Measurements from ENCODE around the gene ATP5F1E. TPM values are rescaled to one million over a fixed set of nuclear protein-coding genes. Genes with fewer than 3 reads are reported as not detected.

The ATP5F1E gene
- total RNA-seq, 1 experiment from 2014 or later: 181 TPM

- Mint-ChIP-seq H3K27ac (ENCODE audit: unreplicated experiment) (peak overlapping the region; percentile 2), H3K4me1 (ENCODE audit: low read depth, unreplicated experiment) (peaks cover 8% of the 10 kb centered on the region), H3K4me3 (ENCODE audit: unreplicated experiment) (no peak overlapping the region), H3K27me3 (ENCODE audit: insufficient read depth, unreplicated experiment) (no peaks in the 10 kb centered on the region), H3K9me3 (ENCODE audit: unreplicated experiment) (no peaks in the 10 kb centered on the region), H3K36me3 (ENCODE audit: insufficient read depth, unreplicated experiment) (peaks cover 66% of the 10 kb centered on the region)
- CTCF ChIA-PET: interaction anchor here (0.7 kb wide), 1 partner anchor 30 kb away, joined by 3 read pairs; no protein-coding TSS in a partner anchor
- no TSS peak for BruUV-seq (replicated peaks)
- Histone ChIP-seq H3K36me3 (ENCODE audit: control insufficient read depth, insufficient read depth, low read length) (peaks cover 16% of the 10 kb centered on the region), H3K9me3 (no peaks in the 10 kb centered on the region), H3K4me1 (peaks cover 17% of the 10 kb centered on the region), H3K27me3 (replicated peaks; ENCODE audit: control insufficient read depth, insufficient read depth, low read length) (no peaks in the 10 kb centered on the region), H3K4me3 (ENCODE audit: low read depth, low read length) (no peak overlapping the region)
- TF ChIP-seq CTCF (IDR thresholded peaks at IDR 0.05; ENCODE audit: insufficient read depth in 1 of 2, low read depth in 1 of 2, low read length in 1 of 2, severe bottlenecking in 1 of 2, unreplicated experiment in 1 of 2): no peak
- no peak for DNase-seq
- POLR2A ChIA-PET: interaction anchor here (1.5 kb wide), 1 partner anchor 30 kb away, joined by 4 read pairs; the partner anchor contains the start of gene ATP5F1E
- intact Hi-C loops (cut with micrococcal nuclease; ENCODE audit: unreplicated experiment): no loop called here
These were observed 29.7 kb downstream of the ATP5F1E start for GRCh38 chr20:59002388-59002787.

GRCh38 chr20:59001449-59002171, 30.5 kb downstream of the ATP5F1E start:
- H3K9me3 Mint-ChIP-seq (ENCODE audit: unreplicated experiment): no peaks in the 10 kb centered on the region
- POLR2A ChIA-PET: no interaction called here
- TF ChIP-seq CTCF (IDR thresholded peaks at IDR 0.05; ENCODE audit: insufficient read depth in 1 of 2, low read depth in 1 of 2, low read length in 1 of 2, severe bottlenecking in 1 of 2, unreplicated experiment in 1 of 2): no peak
- Histone ChIP-seq H3K36me3 (ENCODE audit: control insufficient read depth, insufficient read depth, low read length) (peaks cover 17% of the 10 kb centered on the region), H3K9me3 (no peaks in the 10 kb centered on the region), H3K27me3 (replicated peaks; ENCODE audit: control insufficient read depth, insufficient read depth, low read length) (no peaks in the 10 kb centered on the region), H3K4me3 (ENCODE audit: low read depth, low read length) (no peak overlapping the region), H3K4me1 (peaks cover 16% of the 10 kb centered on the region)
- no TSS peak for BruUV-seq (replicated peaks)
- no peak overlapping the region for H3K27ac Mint-ChIP-seq (ENCODE audit: unreplicated experiment)
- CTCF ChIA-PET: no interaction called here
- peaks cover 11% of the 10 kb centered on the region for H3K4me1 Mint-ChIP-seq (ENCODE audit: low read depth, unreplicated experiment)
- peaks cover 74% of the 10 kb centered on the region for H3K36me3 Mint-ChIP-seq (ENCODE audit: insufficient read depth, unreplicated experiment)
- DNase-seq: no peak
- H3K27me3 Mint-ChIP-seq (ENCODE audit: insufficient read depth, unreplicated experiment): no peaks in the 10 kb centered on the region
- intact Hi-C loops (cut with micrococcal nuclease; ENCODE audit: unreplicated experiment): no loop called here
- H3K4me3 Mint-ChIP-seq (ENCODE audit: unreplicated experiment): no peak overlapping the region

GRCh38 chr20:59001068-59001448, 31.1 kb downstream of the ATP5F1E start:
- H3K9me3 ChIP-seq: no peaks in the 10 kb centered on the region
- ChIA-PET POLR2A (no interaction called here), CTCF (no interaction called here)
- Mint-ChIP-seq H3K4me3 (ENCODE audit: unreplicated experiment) (no peak overlapping the region), H3K36me3 (ENCODE audit: insufficient read depth, unreplicated experiment) (peaks cover 79% of the 10 kb centered on the region), H3K27ac (ENCODE audit: unreplicated experiment) (no peak overlapping the region), H3K27me3 (ENCODE audit: insufficient read depth, unreplicated experiment) (no peaks in the 10 kb centered on the region), H3K9me3 (ENCODE audit: unreplicated experiment) (no peaks in the 10 kb centered on the region), H3K4me1 (ENCODE audit: low read depth, unreplicated experiment) (peaks cover 17% of the 10 kb centered on the region)
- no peak for DNase-seq
- peaks cover 18% of the 10 kb centered on the region for H3K4me1 ChIP-seq
- no peaks in the 10 kb centered on the region for H3K27me3 ChIP-seq (replicated peaks; ENCODE audit: control insufficient read depth, insufficient read depth, low read length)
- TF ChIP-seq CTCF (IDR thresholded peaks at IDR 0.05; ENCODE audit: insufficient read depth in 1 of 2, low read depth in 1 of 2, low read length in 1 of 2, severe bottlenecking in 1 of 2, unreplicated experiment in 1 of 2): no peak
- peaks cover 22% of the 10 kb centered on the region for H3K36me3 ChIP-seq (ENCODE audit: control insufficient read depth, insufficient read depth, low read length)
- intact Hi-C loops (cut with micrococcal nuclease; ENCODE audit: unreplicated experiment): no loop called here
- H3K4me3 ChIP-seq (ENCODE audit: low read depth, low read length): no peak overlapping the region
- BruUV-seq (replicated peaks): no TSS peak

Measured in Caco-2 (cell line).